NB4 (cell line): Measurements from ENCODE around the gene IFT80.

ENCODE experiments used
- DNase-seq: peaks from one replicate; pipeline ENCODE4 v3.0.0; 2010; ENCODE audit warnings: low read depth
- H3K4me3 ChIP-seq: one replicate; pipeline ENCODE4 v1.5.1; 2011; ENCODE audit warnings: mild to moderate bottlenecking, low read depth, low read length, moderate library complexity
- MYC ChIP-seq: IDR thresholded peaks from 2 replicates; pipeline ENCODE4 v1.6.1; 2011; ENCODE audit warnings: low read depth, low read length
- POLR2A ChIP-seq: IDR thresholded peaks from 2 replicates; pipeline ENCODE4 v1.6.1; 2011; ENCODE audit warnings: mild to moderate bottlenecking; ENCODE audit not compliant: insufficient read length; ENCODE audit errors: extremely low read depth
- TF ChIP-seq, protein P1 (sequence below): IDR thresholded peaks from 2 replicates; pipeline ENCODE4 v1.6.1; 2011; ENCODE audit warnings: low read depth, low read length
- TF ChIP-seq, protein P2 (sequence below): IDR thresholded peaks from one replicate; pipeline ENCODE4 v1.5.1; 2012; ENCODE audit warnings: low read depth, low read length

The IFT80 gene

DNA sequence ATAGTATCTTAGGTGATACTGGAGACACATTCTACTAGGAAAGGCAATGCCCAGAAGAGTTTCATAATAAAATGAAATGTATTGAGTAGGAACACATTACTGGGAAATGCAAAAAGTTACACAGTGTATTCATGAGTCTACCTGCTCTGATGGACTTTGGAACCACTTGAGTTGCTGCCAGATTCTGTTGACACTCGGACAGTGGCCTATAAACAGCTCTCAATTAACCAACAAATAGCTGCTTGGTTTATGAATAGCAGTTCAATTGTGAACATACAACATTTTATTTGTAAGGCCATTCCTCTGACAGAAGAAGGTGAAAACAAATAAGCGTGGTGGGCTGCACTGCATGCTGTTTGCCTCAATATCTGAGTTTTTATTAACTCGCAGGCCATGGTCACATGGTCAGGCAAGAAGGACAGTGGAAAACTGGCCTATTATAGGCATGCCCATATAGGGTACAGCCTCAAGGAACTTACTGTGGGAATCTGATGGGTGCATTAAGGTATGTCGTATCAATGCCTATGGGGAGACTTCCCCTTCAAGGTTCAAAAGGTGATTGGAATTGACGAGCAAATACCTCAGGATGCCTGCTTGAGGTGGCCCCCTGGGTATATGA, 107.6 kb downstream of the IFT80 start:
- H3K4me3 ChIP-seq = no peak overlapping the region
- DNase-seq = no peak
- no peak for TF ChIP-seq MYC
- TF ChIP-seq POLR2A = no peak
- TF ChIP-seq, protein P1, sequence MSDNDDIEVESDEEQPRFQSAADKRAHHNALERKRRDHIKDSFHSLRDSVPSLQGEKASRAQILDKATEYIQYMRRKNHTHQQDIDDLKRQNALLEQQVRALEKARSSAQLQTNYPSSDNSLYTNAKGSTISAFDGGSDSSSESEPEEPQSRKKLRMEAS = no peak
- TF ChIP-seq, protein P2, sequence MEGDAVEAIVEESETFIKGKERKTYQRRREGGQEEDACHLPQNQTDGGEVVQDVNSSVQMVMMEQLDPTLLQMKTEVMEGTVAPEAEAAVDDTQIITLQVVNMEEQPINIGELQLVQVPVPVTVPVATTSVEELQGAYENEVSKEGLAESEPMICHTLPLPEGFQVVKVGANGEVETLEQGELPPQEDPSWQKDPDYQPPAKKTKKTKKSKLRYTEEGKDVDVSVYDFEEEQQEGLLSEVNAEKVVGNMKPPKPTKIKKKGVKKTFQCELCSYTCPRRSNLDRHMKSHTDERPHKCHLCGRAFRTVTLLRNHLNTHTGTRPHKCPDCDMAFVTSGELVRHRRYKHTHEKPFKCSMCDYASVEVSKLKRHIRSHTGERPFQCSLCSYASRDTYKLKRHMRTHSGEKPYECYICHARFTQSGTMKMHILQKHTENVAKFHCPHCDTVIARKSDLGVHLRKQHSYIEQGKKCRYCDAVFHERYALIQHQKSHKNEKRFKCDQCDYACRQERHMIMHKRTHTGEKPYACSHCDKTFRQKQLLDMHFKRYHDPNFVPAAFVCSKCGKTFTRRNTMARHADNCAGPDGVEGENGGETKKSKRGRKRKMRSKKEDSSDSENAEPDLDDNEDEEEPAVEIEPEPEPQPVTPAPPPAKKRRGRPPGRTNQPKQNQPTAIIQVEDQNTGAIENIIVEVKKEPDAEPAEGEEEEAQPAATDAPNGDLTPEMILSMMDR = no peak

GRCh38 chr3:160287666-160288065, 111.4 kb downstream of the IFT80 start:
- no peak overlapping the region for H3K4me3 ChIP-seq
- no peak for DNase-seq
- no peak for TF ChIP-seq POLR2A
- no peak for TF ChIP-seq MYC
- TF ChIP-seq, protein P2 = no peak
- TF ChIP-seq, protein P1 = no peak

DNA sequence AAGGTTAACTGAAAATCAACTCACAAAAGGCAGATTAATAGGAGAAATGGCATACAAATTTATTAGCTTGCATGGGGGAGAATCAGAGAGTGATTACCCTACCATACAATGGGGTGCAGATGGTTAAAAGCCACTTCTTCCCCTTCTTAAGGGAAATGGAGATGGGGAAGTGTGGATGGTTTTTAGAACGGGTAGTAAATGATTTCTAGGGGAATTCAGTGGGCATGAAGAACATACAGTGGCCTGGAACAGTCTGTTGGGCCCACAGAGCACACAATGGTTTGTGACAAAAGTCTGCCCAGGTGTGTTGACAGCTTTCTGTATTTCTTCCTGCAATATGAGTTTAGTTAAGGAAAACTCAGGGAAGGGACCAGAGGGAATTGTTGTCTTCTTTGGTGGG, 112.8 kb downstream of the IFT80 start:
- no peak for DNase-seq
- no peak for TF ChIP-seq POLR2A
- no peak for TF ChIP-seq MYC
- TF ChIP-seq, protein P1 = no peak
- TF ChIP-seq, protein P2 = no peak
- no peak overlapping the region for H3K4me3 ChIP-seq

GRCh38 chr3:160280836-160281235, 118.2 kb downstream of the IFT80 start:
- H3K4me3 ChIP-seq = no peak overlapping the region
- no peak for DNase-seq

GRCh38 chr3:160279657-160280056, 119.4 kb downstream of the IFT80 start:
- no peak overlapping the region for H3K4me3 ChIP-seq
- no peak for TF ChIP-seq POLR2A
- no peak for TF ChIP-seq MYC
- TF ChIP-seq, protein P2 = no peak
- TF ChIP-seq, protein P1 = no peak
- no peak for DNase-seq

More at GRCh38 chr3:160280836-160281235, 118.2 kb downstream of the IFT80 start:
- TF ChIP-seq POLR2A (no peak), MYC (no peak)
- TF ChIP-seq, protein P1 = no peak
- TF ChIP-seq, protein P2 = no peak

GRCh38 chr3:160278210-160278609, 120.8 kb downstream of the IFT80 start:
- TF ChIP-seq POLR2A (no peak), MYC (no peak)
- TF ChIP-seq, protein P1 = no peak
- TF ChIP-seq, protein P2 = no peak
- H3K4me3 ChIP-seq = no peak overlapping the region
- no peak for DNase-seq
